VCaP (cell line): ENCODE measurements around the gene CDH7.
A peak's percentile ranks its signal among the peaks of the same experiment; 100 is the strongest.

Source experiments
- H3K27ac ChIP-seq: fragments of 450-650 bp; 2 replicates; pipeline ENCODE4 v1.5.1; 2017
- TF ChIP-seq, protein P1 (sequence below): fragments of 450-650 bp; conservative IDR thresholded peaks from 2 replicates; pipeline ENCODE4 v1.5.1; 2017; ENCODE audit warnings: mild to moderate bottlenecking, moderate library complexity

The CDH7 gene

DNA sequence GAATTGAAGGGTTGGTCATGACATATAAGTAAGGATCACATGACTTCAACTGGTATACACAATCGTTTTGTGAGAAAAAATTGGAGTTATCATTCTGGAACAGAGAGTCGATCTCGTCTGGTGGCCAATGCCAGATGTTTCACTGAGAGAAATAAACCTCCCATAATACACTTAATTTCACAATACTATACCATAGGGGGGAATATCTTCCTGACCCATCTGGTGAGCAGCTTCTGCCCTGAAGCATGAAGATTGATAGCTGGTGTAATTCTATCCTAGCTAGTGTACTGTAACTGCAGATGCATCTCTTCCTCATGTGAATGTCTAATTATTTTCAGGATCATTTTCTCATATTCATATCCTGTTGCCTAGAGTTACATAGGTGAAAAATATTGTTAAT is 15.7 kb upstream of the CDH7 start:
- TF ChIP-seq, protein P1, sequence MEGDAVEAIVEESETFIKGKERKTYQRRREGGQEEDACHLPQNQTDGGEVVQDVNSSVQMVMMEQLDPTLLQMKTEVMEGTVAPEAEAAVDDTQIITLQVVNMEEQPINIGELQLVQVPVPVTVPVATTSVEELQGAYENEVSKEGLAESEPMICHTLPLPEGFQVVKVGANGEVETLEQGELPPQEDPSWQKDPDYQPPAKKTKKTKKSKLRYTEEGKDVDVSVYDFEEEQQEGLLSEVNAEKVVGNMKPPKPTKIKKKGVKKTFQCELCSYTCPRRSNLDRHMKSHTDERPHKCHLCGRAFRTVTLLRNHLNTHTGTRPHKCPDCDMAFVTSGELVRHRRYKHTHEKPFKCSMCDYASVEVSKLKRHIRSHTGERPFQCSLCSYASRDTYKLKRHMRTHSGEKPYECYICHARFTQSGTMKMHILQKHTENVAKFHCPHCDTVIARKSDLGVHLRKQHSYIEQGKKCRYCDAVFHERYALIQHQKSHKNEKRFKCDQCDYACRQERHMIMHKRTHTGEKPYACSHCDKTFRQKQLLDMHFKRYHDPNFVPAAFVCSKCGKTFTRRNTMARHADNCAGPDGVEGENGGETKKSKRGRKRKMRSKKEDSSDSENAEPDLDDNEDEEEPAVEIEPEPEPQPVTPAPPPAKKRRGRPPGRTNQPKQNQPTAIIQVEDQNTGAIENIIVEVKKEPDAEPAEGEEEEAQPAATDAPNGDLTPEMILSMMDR = no peak

DNA sequence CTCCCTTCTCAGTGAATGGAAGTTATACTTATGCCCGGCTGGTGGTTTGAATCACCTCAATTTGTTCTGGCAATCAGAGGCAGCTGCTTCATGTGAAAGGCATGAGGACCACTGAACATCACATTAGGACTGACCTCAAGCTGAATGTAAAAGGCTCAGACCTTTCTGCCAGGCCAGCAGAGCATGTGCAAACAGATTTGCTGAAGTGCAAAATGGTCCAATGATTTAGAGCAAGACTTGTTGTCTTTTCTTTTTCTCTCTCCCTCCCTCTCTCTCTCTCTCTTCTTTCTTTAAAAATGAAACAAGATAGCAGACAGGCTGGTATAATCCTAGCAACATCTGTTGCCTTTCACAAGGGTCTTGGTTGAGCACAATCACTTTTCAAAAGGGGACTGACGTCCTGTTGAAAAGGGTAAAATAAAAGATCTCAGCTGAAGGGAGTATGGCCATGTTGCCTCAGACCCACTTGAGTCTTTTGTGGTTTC is 13.3 kb upstream of the CDH7 start:
- TF ChIP-seq, protein P1 = no peak
- no peak overlapping the region for H3K27ac ChIP-seq

More for the DNA sequence above, 15.7 kb upstream of the CDH7 start:
- no peak overlapping the region for H3K27ac ChIP-seq

DNA sequence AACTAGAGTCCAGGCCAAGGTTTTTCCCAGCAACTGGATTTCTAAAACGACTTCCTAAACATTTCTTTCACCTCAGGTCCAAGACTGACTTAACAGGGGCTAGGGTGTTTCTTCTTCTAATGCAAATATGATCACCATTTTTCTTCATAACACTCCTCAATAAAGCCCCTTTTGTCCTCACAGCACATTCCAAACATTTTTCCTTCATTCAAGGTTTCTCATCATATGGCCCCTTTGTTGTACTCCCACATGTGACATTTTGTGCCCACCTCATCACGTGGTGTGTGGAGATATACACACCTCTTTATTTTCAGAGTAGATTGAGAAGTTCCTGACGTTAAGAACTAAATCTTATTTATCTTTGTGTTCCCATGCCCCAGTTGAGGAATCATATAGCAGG is 3.9 kb upstream of the CDH7 start:
- H3K27ac ChIP-seq = no peak overlapping the region
- TF ChIP-seq, protein P1 = no peak

DNA sequence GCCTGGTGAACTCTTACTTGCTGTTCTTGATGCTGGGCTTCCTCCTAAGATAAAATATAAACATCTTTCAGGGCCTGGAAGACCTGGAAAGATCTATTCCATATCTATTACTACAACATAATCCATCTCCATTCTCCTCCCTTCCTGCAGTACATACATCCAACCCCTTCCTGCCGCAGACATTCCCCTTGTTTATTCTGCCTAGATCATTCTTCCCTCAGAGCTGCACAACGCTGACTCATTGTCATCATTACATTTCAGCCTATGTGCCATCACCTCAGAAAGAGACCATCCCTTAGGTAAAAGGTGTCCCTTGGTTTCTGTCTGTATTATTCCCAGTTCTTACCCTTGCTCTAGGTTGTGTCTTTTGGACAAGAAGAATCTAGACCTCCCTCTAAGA is 2.5 kb upstream of the CDH7 start:
- H3K27ac ChIP-seq = no peak overlapping the region
- TF ChIP-seq, protein P1 = no peak

DNA sequence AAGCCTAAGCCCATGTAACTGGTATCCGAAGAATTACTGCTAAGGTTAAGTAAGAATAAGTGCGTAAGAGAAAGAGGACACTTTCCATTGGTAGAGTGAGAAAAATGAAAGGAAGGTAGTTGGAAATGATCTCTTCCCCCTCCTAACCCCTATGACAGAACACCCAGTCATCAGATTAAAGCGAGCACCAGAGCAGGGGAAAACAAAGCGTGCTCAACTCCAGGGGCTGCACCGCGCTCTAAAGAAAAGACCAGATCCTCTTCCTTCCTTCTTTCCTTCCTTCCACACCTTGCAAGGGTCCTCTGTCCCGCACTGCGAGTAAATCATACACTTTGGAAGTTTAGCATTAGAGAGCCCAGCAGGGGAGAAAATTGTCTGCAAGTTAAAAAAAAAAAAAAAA is 971 bp upstream of the CDH7 start:
- H3K27ac ChIP-seq = peak overlapping the region; percentile 87
- TF ChIP-seq, protein P1 = no peak

DNA sequence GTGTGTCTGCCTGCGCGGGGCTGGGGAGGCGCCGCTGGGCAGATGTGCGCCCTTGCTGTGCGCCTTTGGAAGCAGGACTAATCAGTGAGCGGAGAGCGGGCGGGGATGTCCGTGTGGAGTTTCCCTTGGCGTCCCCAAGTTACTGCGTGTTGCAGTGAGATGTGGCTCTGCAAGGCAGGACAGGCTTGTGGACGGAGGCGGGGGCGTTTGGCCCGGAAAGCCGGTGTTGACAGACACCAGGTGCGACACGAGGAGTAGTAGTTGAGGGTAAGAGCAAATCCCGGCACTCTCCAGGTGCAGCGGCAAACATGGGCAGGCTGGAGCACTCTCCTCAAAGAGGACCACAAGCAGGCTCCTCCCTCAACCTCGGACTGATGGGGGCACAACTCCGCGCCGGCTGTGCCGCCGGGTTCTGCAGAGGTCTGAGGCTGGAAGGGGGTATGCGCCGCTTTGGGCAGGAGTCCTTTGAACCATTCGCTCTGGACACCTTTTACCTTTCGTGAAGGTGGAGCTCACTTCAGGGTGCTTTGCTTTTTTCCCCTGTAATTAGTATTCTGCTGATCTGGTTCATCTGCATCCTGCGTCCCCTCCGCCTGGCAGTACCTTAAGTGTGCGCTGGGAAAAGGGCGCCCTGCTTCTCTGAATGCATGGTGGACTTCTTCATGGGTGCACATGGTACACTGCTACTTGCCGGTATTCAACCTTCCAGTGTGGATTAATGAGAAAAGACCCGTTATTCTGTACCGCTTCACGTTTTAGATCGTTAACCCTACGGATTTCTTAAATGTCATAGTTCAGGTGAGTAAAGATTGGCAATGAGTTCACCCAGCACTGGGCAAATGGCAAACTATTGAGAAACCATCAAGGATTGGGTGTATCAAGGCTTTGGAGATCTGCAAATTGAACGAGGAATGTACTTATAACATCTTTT is 608 bp downstream of the CDH7 start:
- H3K27ac ChIP-seq = peak overlapping the region; percentile 87
- TF ChIP-seq, protein P1 = no peak; the same call in 1 of the 2 replicates

DNA sequence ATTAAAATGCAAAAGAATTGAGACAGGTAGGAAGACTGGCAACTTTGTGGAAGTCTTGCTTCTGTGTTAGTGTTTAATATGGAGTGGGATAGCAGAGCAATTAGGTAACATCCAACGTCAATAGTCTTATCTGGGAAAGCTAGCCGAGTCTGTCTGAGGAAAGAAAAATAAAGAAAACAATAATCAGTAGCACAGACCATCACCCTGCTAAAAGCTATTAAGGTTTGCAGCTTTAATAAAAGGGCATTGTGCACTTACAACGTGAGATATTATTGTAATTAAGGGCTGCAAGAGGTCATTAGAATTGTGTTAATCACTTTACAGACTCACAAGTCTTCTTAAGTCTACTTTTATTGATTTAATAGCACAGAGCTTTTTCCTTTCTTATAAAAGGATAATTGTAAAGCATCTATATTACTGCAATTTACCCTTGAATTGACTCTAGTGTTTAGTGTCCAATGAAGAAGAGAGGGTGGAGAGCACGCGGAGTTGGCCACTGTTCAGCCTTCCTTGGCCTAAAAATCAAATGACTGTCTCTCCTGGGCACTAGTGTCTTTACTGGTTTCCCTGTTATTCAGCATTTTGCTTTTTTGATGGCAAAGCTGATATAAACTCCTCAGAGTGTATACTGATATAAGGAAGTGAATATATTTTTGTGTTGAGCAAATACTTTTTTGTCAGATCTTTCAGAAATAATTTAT is 2.0 kb downstream of the CDH7 start:
- peak overlapping the region; percentile 87 for H3K27ac ChIP-seq
- TF ChIP-seq, protein P1 = no peak
